Smooth muscle cell (in vitro differentiated cells): ENCODE results near the gene TMEM203. TPM values are rescaled to one million over a fixed set of nuclear protein-coding genes. Genes with fewer than 3 reads are reported as not detected.

Experiments
- DNase-seq: peaks from one replicate; lab custom pipeline; 2025; ENCODE audit not compliant: unreplicated experiment; lab: John Stamatoyannopoulos, UW
- H2AFZ ChIP-seq: fragments of 200-600 bp; sonication (generic); 2 replicates; pipeline ENCODE4 v1.6.0; 2016; ENCODE audit warnings: antibody characterized with exemption, low read depth, mild to moderate bottlenecking
- H3F3A ChIP-seq: fragments of 200-600 bp; sonication (generic); 2 replicates; pipeline ENCODE4 v1.6.0; 2017; ENCODE audit warnings: antibody characterized with exemption, low read depth
- H3K27ac ChIP-seq: fragments of 200-600 bp; sonication (generic); 2 replicates; pipeline ENCODE4 v1.5.1; 2016; ENCODE audit warnings: low read depth, mild to moderate bottlenecking
- H3K27me3 ChIP-seq: fragments of 200-600 bp; sonication (generic); 2 replicates; pipeline ENCODE4 v1.6.1; 2016; ENCODE audit warnings: low read depth, mild to moderate bottlenecking
- H3K36me3 ChIP-seq: fragments of 200-600 bp; sonication (generic); 2 replicates; pipeline ENCODE4 v1.5.1; 2016; ENCODE audit warnings: low read depth
- H3K4me1 ChIP-seq: fragments of 200-600 bp; sonication (generic); 2 replicates; pipeline ENCODE4 v1.5.1; 2016; ENCODE audit warnings: low read depth
- H3K4me2 ChIP-seq: fragments of 200-600 bp; sonication (generic); 2 replicates; pipeline ENCODE4 v1.6.0; 2016; ENCODE audit warnings: mild to moderate bottlenecking
- H3K4me3 ChIP-seq: fragments of 200-600 bp; sonication (generic); 2 replicates; pipeline ENCODE4 v1.5.1; 2016; ENCODE audit warnings: mild to moderate bottlenecking
- H3K79me2 ChIP-seq: fragments of 200-600 bp; sonication (generic); 2 replicates; pipeline ENCODE4 v1.6.0; 2016; ENCODE audit warnings: low read depth, mild to moderate bottlenecking
- H3K9ac ChIP-seq: fragments of 200-600 bp; sonication (generic); 2 replicates; pipeline ENCODE4 v1.6.0; 2016; ENCODE audit warnings: low read depth
- H3K9me3 ChIP-seq: fragments of 200-600 bp; sonication (generic); replicated peaks from 2 replicates; pipeline ENCODE4 v1.5.1; 2016; ENCODE audit warnings: low read depth
- H4K20me1 ChIP-seq: fragments of 200-600 bp; sonication (generic); 2 replicates; pipeline ENCODE4 v1.6.0; 2016; ENCODE audit warnings: low read depth
- WGBS: methylation state at CpG from one replicate; pipeline ENCODE4 v1.1.7; 2016; ENCODE audit warnings: low lambda C conversion rate; 5-methylcytosine and 5-hydroxymethylcytosine counted together
- polyA plus RNA-seq: library from polyadenylated mRNA; unstranded; fragments of >200 nt; fragmentation: Nextera tagmentation; extraction: Ambion mirVana; gene quantifications from 2 replicates; pipeline ENCODE4 v1.2.1, GENCODE V29; 2016
- total RNA-seq: library from RNA; depleted of rRNA; stranded (reverse); fragments of >200 nt; gene quantifications from 2 replicates; pipeline ENCODE4 v1.2.3, GENCODE V29; 2014
- TF ChIP-seq, protein P1 (sequence below): fragments of 200-600 bp; sonication (generic); IDR thresholded peaks from 2 replicates; pipeline ENCODE4 v1.5.1; 2017; ENCODE audit warnings: borderline replicate concordance, mild to moderate bottlenecking, antibody characterized with exemption; ENCODE audit not compliant: insufficient read depth, poor library complexity, severe bottlenecking

TMEM203 gene
- total and polyA plus RNA-seq, 2 experiments from 2014 or later, result 31.0 to 55.1 TPM

DNA sequence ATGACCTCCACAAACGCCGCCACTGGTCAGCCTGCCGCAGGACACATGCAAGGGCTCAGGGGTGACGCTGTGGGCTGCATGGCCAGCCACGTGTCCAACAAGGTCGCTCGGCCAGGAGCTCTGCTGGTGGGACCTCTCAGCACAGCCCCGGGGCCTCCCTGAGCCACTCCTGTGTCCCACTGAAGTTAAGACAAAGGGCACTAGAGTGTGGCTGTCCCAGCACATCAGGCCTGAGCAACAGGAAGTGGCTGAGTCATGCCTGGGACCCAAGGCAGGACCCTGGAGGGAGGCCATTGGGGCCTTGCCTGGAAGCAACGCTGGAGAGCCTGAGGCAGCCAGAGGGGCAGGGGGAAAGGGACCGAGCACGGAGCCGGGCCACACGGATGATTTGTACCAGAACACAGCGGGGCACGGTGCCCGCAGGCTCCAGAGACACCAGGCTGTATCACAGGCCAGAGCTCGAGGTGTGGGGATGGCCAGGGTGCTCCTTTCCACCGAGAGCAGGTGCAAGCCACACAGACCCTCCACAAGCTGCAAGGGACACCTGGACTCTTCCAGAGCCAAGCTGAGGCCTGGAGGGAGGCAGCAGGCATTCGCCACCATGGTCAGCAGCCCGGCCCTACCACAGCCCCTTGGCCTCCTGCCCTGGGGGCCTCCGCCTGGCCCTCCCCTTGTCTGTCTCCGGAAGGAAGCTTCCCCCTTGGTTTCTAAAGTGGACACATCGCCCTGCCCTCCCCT lies 27.1 kb downstream of the TMEM203 start:
- DNase-seq, result no peak
- Histone ChIP-seq H3K4me1 (no peaks in the 10 kb centered on the region), H2AFZ (no peak overlapping the region), H3K36me3 (no peaks in the 10 kb centered on the region), H3F3A (no peaks in the 10 kb centered on the region), H3K4me3 (no peak overlapping the region), H3K79me2 (no peaks in the 10 kb centered on the region), H3K4me2 (no peak overlapping the region), H3K9ac (no peak overlapping the region), H3K27ac (no peak overlapping the region), H4K20me1 (no peaks in the 10 kb centered on the region), H3K9me3 (no peaks in the 10 kb centered on the region), H3K27me3 (no peaks in the 10 kb centered on the region)
- 94% methylated on average over 23 of the region's 23 CpGs for WGBS
- TF ChIP-seq, protein P1, sequence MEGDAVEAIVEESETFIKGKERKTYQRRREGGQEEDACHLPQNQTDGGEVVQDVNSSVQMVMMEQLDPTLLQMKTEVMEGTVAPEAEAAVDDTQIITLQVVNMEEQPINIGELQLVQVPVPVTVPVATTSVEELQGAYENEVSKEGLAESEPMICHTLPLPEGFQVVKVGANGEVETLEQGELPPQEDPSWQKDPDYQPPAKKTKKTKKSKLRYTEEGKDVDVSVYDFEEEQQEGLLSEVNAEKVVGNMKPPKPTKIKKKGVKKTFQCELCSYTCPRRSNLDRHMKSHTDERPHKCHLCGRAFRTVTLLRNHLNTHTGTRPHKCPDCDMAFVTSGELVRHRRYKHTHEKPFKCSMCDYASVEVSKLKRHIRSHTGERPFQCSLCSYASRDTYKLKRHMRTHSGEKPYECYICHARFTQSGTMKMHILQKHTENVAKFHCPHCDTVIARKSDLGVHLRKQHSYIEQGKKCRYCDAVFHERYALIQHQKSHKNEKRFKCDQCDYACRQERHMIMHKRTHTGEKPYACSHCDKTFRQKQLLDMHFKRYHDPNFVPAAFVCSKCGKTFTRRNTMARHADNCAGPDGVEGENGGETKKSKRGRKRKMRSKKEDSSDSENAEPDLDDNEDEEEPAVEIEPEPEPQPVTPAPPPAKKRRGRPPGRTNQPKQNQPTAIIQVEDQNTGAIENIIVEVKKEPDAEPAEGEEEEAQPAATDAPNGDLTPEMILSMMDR, result no peak

DNA sequence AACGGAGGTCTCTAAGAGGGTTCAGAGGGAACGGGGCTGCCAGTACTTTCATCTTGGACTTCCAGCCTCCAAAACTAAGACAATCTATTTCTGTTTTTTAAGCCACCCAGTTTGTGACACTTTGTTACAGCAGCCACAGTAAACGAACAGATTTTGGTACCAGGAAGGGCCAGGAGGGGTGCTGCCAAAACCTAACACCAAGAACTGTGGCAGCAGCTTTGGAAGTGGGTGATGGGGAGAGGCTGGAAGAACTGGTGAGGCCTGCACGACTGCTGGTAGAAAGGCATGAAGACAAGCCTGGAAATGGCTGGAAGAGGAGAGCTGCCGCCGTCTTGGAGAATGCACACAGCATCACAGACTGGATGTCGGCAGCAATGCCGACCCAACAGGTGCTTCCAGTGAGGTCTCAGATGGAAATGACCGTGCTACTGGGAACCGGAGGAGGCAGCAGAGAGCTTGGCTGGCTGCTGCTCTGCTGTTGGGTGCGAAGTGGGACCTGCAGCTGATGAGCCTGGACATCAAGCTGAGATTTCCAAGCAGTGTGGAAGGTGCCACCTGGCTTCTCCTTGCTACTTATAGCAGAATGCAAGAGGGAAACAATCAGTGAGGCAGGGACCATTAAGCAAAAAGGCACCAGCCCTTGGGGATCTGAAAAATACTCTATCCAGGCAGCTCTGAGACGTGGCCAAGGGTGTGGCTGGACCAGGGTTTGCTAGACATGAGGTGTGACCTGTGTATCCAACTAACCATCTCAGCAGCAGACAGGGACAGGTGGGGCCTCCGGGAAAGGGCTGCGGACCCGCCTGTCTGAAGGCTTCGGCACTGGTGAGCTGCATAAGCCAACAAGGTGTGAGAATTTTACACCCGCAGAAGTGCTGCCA lies 28.9 kb downstream of the TMEM203 start:
- TF ChIP-seq, protein P1, result peak; percentile 36

DNA sequence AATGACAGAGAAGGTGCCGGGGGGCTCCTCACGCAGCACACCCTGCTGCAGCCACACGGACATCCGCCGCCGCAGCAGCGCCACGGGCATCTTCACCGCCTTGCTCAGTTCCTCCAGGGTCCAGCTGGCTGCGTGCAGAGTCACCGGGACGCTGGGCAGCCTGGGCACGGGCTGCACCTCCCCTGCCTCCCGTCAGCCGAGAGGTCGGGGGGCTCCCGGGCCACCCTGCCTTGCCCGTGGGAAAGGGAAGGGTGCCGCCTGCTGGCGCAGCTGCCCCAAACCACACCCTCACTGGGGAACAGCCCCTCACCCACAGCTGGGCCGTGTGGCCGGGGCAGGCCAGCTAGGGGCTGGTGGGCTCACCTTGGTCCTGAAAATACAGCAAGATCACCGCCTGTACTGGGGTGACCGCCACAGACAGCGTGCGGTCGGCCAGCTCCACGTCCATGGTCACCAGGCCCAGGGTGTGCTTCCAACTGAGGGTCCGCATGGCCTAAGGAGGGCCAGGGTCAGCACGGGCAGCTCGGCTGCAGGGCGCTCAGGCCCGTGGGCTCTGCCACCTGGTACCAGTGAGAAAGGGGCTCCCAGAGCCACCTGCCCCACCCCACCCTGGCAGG lies 30.0 kb downstream of the TMEM203 start:
- WGBS, result 56% methylated on average over 31 of the region's 33 CpGs
- no peaks in the 10 kb centered on the region for H3K4me1 ChIP-seq
- H2AFZ ChIP-seq, result no peak overlapping the region
- no peaks in the 10 kb centered on the region for H4K20me1 ChIP-seq
- H3K9me3 ChIP-seq, result no peaks in the 10 kb centered on the region
- H3K36me3 ChIP-seq, result no peaks in the 10 kb centered on the region
- H3K27me3 ChIP-seq, result peaks cover 20% of the 10 kb centered on the region
- H3K4me2 ChIP-seq, result no peak overlapping the region
- H3K9ac ChIP-seq, result no peak overlapping the region
- TF ChIP-seq, protein P1, result no peak
- no peak overlapping the region for H3K27ac ChIP-seq
- DNase-seq, result no peak
- H3K79me2 ChIP-seq, result no peaks in the 10 kb centered on the region
- H3K4me3 ChIP-seq, result no peak overlapping the region
- H3F3A ChIP-seq, result no peaks in the 10 kb centered on the region

More for the DNA sequence above, 28.9 kb downstream of the TMEM203 start:
- Histone ChIP-seq H3K4me1 (no peaks in the 10 kb centered on the region), H3K27me3 (peaks cover 9% of the 10 kb centered on the region), H3K9ac (no peak overlapping the region), H3K27ac (no peak overlapping the region), H3F3A (no peaks in the 10 kb centered on the region), H2AFZ (no peak overlapping the region), H4K20me1 (no peaks in the 10 kb centered on the region), H3K4me3 (no peak overlapping the region), H3K4me2 (no peak overlapping the region), H3K9me3 (no peaks in the 10 kb centered on the region), H3K36me3 (no peaks in the 10 kb centered on the region), H3K79me2 (no peaks in the 10 kb centered on the region)
- 65% methylated on average over 17 of the region's 17 CpGs for WGBS
- no peak for DNase-seq
